ENCODE results near the gene DPF3. TPM values are rescaled to one million over a fixed set of nuclear protein-coding genes. Genes with fewer than 3 reads are reported as not detected.

The DPF3 gene
- total and polyA plus RNA-seq, 2 of the 13 experiments (the other 11 are each of a cell fraction or from before 2014, with no cell fraction given): 0.09 to 0.60 TPM

DNA sequence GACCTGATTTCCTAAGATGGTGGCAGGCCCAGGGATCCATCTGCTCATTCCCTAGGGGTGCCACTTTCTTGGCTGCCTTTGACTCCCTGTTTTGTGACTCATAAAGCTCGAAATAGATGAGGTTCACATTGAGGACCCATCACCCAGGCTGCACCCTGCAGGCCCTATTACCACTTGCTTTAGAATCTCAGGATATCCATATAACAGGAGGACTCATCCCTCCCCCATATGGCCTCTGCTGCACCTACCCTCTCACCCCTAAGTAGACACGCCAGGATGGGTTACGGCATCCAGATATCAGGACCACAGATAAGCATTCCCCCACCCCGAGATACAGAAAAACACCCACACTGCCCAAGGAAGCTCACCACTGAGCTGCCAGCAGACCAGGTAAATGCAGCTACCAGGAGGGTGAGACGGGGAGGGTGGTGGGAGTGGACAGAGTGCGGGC, 155.7 kb downstream of the DPF3 start:
- no peak overlapping the region for H3K4me3 ChIP-seq (replicated peaks in 1 of 3; ENCODE audit: insufficient read depth in 1 of 3, low read depth in 2 of 3, low read length in 3 of 3)
- H3K79me2 ChIP-seq (ENCODE audit: insufficient read depth, low read length): no peaks in the 10 kb centered on the region
- 42% methylated on average over 6 of the region's 6 CpGs for WGBS (ENCODE audit: low lambda C conversion rate)
- intact Hi-C loops (cut with micrococcal nuclease; ENCODE audit: unreplicated experiment): no loop called here
- ChIA-PET CTCF (ENCODE audit: low intra/inter-chr PET ratio, low total read pairs) (no interaction called here), POLR2A (no interaction called here)
- no peak overlapping the region for H3K4me2 ChIP-seq (ENCODE audit: low read depth, low read length)
- no peak for FAIRE-seq
- DNase-seq (ENCODE audit: low spot score): no peak
- peaks cover 0 to 21% of the 10 kb centered on the region in 2 experiments; a peak in 3 of 5 replicates for H3K27me3 ChIP-seq (ENCODE audit: control insufficient read depth in 1 of 2, insufficient read depth in 2 of 2, low read length in 2 of 2)
- H3K9me3 ChIP-seq (ENCODE audit: low read length): no peaks in the 10 kb centered on the region
- TF ChIP-seq, protein P1, sequence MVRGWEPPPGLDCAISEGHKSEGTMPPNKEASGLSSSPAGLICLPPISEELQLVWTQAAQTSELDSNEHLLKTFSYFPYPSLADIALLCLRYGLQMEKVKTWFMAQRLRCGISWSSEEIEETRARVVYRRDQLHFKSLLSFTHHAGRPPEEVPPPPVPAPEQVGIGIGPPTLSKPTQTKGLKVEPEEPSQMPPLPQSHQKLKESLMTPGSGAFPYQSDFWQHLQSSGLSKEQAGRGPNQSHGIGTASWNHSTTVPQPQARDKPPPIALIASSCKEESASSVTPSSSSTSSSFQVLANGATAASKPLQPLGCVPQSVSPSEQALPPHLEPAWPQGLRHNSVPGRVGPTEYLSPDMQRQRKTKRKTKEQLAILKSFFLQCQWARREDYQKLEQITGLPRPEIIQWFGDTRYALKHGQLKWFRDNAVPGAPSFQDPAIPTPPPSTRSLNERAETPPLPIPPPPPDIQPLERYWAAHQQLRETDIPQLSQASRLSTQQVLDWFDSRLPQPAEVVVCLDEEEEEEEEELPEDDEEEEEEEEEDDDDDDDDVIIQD (CRISPR knock-in tag; IDR thresholded peaks at IDR 0.05; ENCODE audit: low read depth): no peak
- TF ChIP-seq PITX1 (CRISPR knock-in tag; IDR thresholded peaks at IDR 0.05) (no peak), ZNF451 (CRISPR knock-in tag; IDR thresholded peaks at IDR 0.05) (no peak), TOE1 (CRISPR knock-in tag; IDR thresholded peaks at IDR 0.05) (no peak), GATA4 (IDR thresholded peaks at IDR 0.05; ENCODE audit: borderline replicate concordance, low read depth) (no peak), ZNF552 (CRISPR knock-in tag; IDR thresholded peaks at IDR 0.05; ENCODE audit: borderline replicate concordance) (no peak), ATF7 (IDR thresholded peaks at IDR 0.05) (no peak), ATF7 (CRISPR knock-in tag; IDR thresholded peaks at IDR 0.05) (no peak), MIER3 (CRISPR knock-in tag; IDR thresholded peaks at IDR 0.05; ENCODE audit: borderline replicate concordance) (no peak), KLF16 (CRISPR knock-in tag; IDR thresholded peaks at IDR 0.05) (no peak), ZNF260 (CRISPR knock-in tag; IDR thresholded peaks at IDR 0.05; ENCODE audit: borderline replicate concordance, low read depth) (no peak), TCF7L2 (IDR thresholded peaks at IDR 0.05; ENCODE audit: low read depth, low read length) (no peak), ZBTB7A (CRISPR knock-in tag; IDR thresholded peaks at IDR 0.05) (no peak), TMF1 (CRISPR knock-in tag; IDR thresholded peaks at IDR 0.05; ENCODE audit: low read depth) (no peak)
- TF ChIP-seq, protein P2, sequence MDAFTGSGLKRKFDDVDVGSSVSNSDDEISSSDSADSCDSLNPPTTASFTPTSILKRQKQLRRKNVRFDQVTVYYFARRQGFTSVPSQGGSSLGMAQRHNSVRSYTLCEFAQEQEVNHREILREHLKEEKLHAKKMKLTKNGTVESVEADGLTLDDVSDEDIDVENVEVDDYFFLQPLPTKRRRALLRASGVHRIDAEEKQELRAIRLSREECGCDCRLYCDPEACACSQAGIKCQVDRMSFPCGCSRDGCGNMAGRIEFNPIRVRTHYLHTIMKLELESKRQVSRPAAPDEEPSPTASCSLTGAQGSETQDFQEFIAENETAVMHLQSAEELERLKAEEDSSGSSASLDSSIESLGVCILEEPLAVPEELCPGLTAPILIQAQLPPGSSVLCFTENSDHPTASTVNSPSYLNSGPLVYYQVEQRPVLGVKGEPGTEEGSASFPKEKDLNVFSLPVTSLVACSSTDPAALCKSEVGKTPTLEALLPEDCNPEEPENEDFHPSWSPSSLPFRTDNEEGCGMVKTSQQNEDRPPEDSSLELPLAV (CRISPR knock-in tag; conservative IDR thresholded peaks at IDR 0.05; ENCODE audit: low read depth): no peak
- TF ChIP-seq, protein P3, sequence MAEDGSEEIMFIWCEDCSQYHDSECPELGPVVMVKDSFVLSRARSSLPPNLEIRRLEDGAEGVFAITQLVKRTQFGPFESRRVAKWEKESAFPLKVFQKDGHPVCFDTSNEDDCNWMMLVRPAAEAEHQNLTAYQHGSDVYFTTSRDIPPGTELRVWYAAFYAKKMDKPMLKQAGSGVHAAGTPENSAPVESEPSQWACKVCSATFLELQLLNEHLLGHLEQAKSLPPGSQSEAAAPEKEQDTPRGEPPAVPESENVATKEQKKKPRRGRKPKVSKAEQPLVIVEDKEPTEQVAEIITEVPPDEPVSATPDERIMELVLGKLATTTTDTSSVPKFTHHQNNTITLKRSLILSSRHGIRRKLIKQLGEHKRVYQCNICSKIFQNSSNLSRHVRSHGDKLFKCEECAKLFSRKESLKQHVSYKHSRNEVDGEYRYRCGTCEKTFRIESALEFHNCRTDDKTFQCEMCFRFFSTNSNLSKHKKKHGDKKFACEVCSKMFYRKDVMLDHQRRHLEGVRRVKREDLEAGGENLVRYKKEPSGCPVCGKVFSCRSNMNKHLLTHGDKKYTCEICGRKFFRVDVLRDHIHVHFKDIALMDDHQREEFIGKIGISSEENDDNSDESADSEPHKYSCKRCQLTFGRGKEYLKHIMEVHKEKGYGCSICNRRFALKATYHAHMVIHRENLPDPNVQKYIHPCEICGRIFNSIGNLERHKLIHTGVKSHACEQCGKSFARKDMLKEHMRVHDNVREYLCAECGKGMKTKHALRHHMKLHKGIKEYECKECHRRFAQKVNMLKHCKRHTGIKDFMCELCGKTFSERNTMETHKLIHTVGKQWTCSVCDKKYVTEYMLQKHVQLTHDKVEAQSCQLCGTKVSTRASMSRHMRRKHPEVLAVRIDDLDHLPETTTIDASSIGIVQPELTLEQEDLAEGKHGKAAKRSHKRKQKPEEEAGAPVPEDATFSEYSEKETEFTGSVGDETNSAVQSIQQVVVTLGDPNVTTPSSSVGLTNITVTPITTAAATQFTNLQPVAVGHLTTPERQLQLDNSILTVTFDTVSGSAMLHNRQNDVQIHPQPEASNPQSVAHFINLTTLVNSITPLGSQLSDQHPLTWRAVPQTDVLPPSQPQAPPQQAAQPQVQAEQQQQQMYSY (CRISPR knock-in tag; IDR thresholded peaks at IDR 0.05): no peak
- TF ChIP-seq, protein P4, sequence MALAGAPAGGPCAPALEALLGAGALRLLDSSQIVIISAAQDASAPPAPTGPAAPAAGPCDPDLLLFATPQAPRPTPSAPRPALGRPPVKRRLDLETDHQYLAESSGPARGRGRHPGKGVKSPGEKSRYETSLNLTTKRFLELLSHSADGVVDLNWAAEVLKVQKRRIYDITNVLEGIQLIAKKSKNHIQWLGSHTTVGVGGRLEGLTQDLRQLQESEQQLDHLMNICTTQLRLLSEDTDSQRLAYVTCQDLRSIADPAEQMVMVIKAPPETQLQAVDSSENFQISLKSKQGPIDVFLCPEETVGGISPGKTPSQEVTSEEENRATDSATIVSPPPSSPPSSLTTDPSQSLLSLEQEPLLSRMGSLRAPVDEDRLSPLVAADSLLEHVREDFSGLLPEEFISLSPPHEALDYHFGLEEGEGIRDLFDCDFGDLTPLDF (CRISPR knock-in tag; IDR thresholded peaks at IDR 0.05): no peak
- H3K36me3 ChIP-seq (replicated peaks in 1 of 2; ENCODE audit: control insufficient read depth in 1 of 2, insufficient read depth in 2 of 2, low read length in 2 of 2): no peaks in the 10 kb centered on the region
- no peak for ATAC-seq
- no TSS peak for BruUV-seq (replicated peaks)
- no peaks in the 10 kb centered on the region for H3K4me1 ChIP-seq (ENCODE audit: insufficient read depth, low read length)
- H2AFZ ChIP-seq (ENCODE audit: low read length): no peak overlapping the region
- H4K20me1 ChIP-seq (ENCODE audit: insufficient read depth, low read length): no peaks in the 10 kb centered on the region
- no peak overlapping the region for H3K27ac ChIP-seq (ENCODE audit: extremely low read length, insufficient read depth, low read length)
- no peak overlapping the region for H3K9ac ChIP-seq (ENCODE audit: insufficient read depth, low read depth, low read length)
- in situ Hi-C loops (cut with HindIII; ENCODE audit: extremely low pct_ligation_motif_present, low pct_unique_long_range_greater_than_20kb): no loop called here
